GM12878 (cell line): Measurements from ENCODE around the gene PTGIS. TPM values are rescaled to one million over a fixed set of nuclear protein-coding genes. Genes with fewer than 3 reads are reported as not detected.

Experiments used
- ATAC-seq: fragments of 200-7000 bp; cut with Tn5 transposase; 3 replicates; pipeline ENCODE4 v1.9.1; 2020; ENCODE audit warnings: mild to moderate bottlenecking, moderate library complexity
- BruUV-seq: library from RNA; stranded (reverse); fragments of 400-500 nt; replicated peaks from 2 replicates; lab custom pipeline; 2021; lab: Mats Ljungman, UMichigan
- CTCF ChIA-PET: fragments of 300-600 bp; sonication (Branson Sonifier 250); formaldehyde crosslinking; extraction: SDS; loops from one replicate; lab custom pipeline; 2021; ENCODE audit warnings: inconsistent platforms; lab: Yijun Ruan, JAX
- POLR2A ChIA-PET: fragments of 350-600 bp; formaldehyde crosslinking; extraction: SDS; loops from one replicate; lab custom pipeline; 2021; ENCODE audit warnings: inconsistent platforms; lab: Charles Lee
- RAD21 ChIA-PET: fragments of 300-600 bp; sonication (Branson Sonifier 250); formaldehyde crosslinking; loops from one replicate; lab custom pipeline; 2023; ENCODE audit warnings: antibody characterized with exemption; ENCODE audit not compliant: unreplicated experiment; lab: Charles Lee
- SMC1A ChIA-PET: fragments of 300-600 bp; sonication (Branson Sonifier 250); formaldehyde crosslinking; loops from one replicate; lab custom pipeline; 2023; ENCODE audit not compliant: unreplicated experiment, uncharacterized antibody; lab: Charles Lee
- DNase-seq: peaks from one replicate; pipeline ENCODE4 v3.0.0-alpha.2; 2011; ENCODE audit warnings: low read depth, low spot score
- FAIRE-seq: peaks from 3 replicates; lab custom pipeline; 2011; peaks lifted over from hg19 to GRCh38; lab: Jason Lieb, UNC
- H2AFZ ChIP-seq: 2 replicates; pipeline ENCODE4 v1.6.0; 2011; ENCODE audit warnings: low read depth, low read length, control low read depth; ENCODE audit not compliant: control insufficient read depth
- H3K27ac ChIP-seq: 2 replicates; pipeline ENCODE4 v1.5.1; 2011; ENCODE audit warnings: control low read depth; ENCODE audit not compliant: control insufficient read depth, insufficient read depth
- H3K27me3 ChIP-seq, 2 experiments: replicated peaks in 1 of 2; 2 replicates each; pipeline versions ENCODE4 v1.6.0 to v1.6.1; 2011; ENCODE audit warnings: low read length in 1 of 2; ENCODE audit not compliant: control insufficient read depth in 2 of 2, insufficient read depth in 2 of 2
- H3K36me3 ChIP-seq, 2 experiments: 2 replicates each; pipeline ENCODE4 v1.5.1; 2011; ENCODE audit warnings: low read length in 1 of 2; ENCODE audit not compliant: control insufficient read depth in 2 of 2, insufficient read depth in 2 of 2
- H3K4me1 ChIP-seq: 2 replicates; pipeline ENCODE4 v1.6.1; 2011; ENCODE audit warnings: mild to moderate bottlenecking, low read length, moderate library complexity, mixed read lengths; ENCODE audit not compliant: control insufficient read depth, insufficient read depth
- H3K4me2 ChIP-seq: 2 replicates; pipeline ENCODE4 v1.6.0; 2011; ENCODE audit warnings: control low read depth; ENCODE audit not compliant: control insufficient read depth, insufficient read depth
- H3K4me3 ChIP-seq: fragments of 200-600 bp; sonication (generic); 2 replicates; pipeline ENCODE4 v1.5.1; 2016
- H3K79me2 ChIP-seq: 2 replicates; pipeline ENCODE4 v1.6.0; 2011; ENCODE audit warnings: low read length; ENCODE audit not compliant: control insufficient read depth, insufficient read depth
- H3K9ac ChIP-seq: 2 replicates; pipeline ENCODE4 v1.8.0; 2011; ENCODE audit warnings: low read length, control low read depth, mixed read lengths; ENCODE audit not compliant: control insufficient read depth, insufficient read depth
- H3K9me3 ChIP-seq: replicated peaks from 3 replicates; pipeline ENCODE4 v1.5.1; 2011; ENCODE audit warnings: mild to moderate bottlenecking, low read length; ENCODE audit not compliant: control insufficient read depth, insufficient read depth
- H4K20me1 ChIP-seq: 2 replicates; pipeline ENCODE4 v1.6.0; 2011; ENCODE audit not compliant: control insufficient read depth, insufficient read depth
- ATF3 ChIP-seq: IDR thresholded peaks from 2 replicates; pipeline ENCODE4 v1.6.1; 2011; ENCODE audit warnings: low read depth, mild to moderate bottlenecking, low read length, moderate library complexity, borderline replicate concordance; ENCODE audit errors: extremely low read depth
- HDAC2 ChIP-seq: fragments of 200-600 bp; sonication (generic); IDR thresholded peaks from 2 replicates; pipeline ENCODE4 v1.6.1; 2017
- HDAC6 ChIP-seq: fragments of 200-600 bp; sonication (generic); IDR thresholded peaks from one replicate; pipeline ENCODE4 v1.8.0; 2017; ENCODE audit warnings: antibody characterized with exemption; ENCODE audit not compliant: unreplicated experiment
- HDGF ChIP-seq: fragments of 450-650 bp; IDR thresholded peaks from 2 replicates; pipeline ENCODE4 v1.6.1; 2016; ENCODE audit warnings: antibody characterized with exemption
- MTA3 ChIP-seq: IDR thresholded peaks from 2 replicates; pipeline ENCODE4 v1.6.1; 2012; ENCODE audit warnings: low read length, inconsistent platforms, borderline replicate concordance
- NKRF ChIP-seq: fragments of 450-650 bp; conservative IDR thresholded peaks from 2 replicates; pipeline ENCODE4 v1.6.1; 2017; ENCODE audit warnings: mild to moderate bottlenecking, moderate library complexity
- PKNOX1 ChIP-seq: fragments of 450-650 bp; IDR thresholded peaks from 2 replicates; pipeline ENCODE4 v1.6.1; 2016; ENCODE audit warnings: mild to moderate bottlenecking
- ZNF24 ChIP-seq: fragments of 450-650 bp; IDR thresholded peaks from 2 replicates; pipeline ENCODE4 v1.6.1; 2017; ENCODE audit warnings: antibody characterized with exemption, mild to moderate bottlenecking
- WGBS: methylation state at CpG from one replicate; pipeline ENCODE4 v1.1.6; 2016; ENCODE audit warnings: low lambda C conversion rate; ENCODE audit not compliant: insufficient replicate concordance, insufficient coverage; ENCODE audit errors: missing lambda C conversion rate; 5-methylcytosine and 5-hydroxymethylcytosine counted together
- in situ Hi-C: fragments of 300-500 bp; cut with MboI; formaldehyde crosslinking; loops from 9 replicates; pipeline ENCODE4 v1.14.3; 2018; ENCODE audit warnings: mixed read lengths
- intact Hi-C: fragments of 100-400 bp; cut with micrococcal nuclease; formaldehyde crosslinking; loops from one replicate; pipeline ENCODE4 v1.14.2; 2022; ENCODE audit not compliant: unreplicated experiment
- polyA plus RNA-seq, 11 experiments: library from polyadenylated mRNA; depleted of rRNA in 4 of 11; unstranded in 6 of 11; stranded (reverse) in 5 of 11; fragments of >200 nt; fragmentation: Nextera tagmentation in 4 of 11; fragmentation: Illumina TruSeq in 1 of 11; extraction: Ambion mirVana in 4 of 11; extraction: Trizol in 1 of 11; gene quantifications; 1 replicate in 1 of 11; 2 replicates in 10 of 11; pipeline versions ENCODE4 v1.2.1 to v1.2.3, GENCODE V29; 2011 to 2016; ENCODE audit warnings: inconsistent platforms in 2 of 11, missing spikeins in 2 of 11, low read depth in 1 of 11
- total RNA-seq, 4 experiments: library from RNA; depleted of rRNA in 3 of 4; stranded (reverse); fragments of >200 nt in 3 of 4; fragmentation: Illumina TruSeq in 1 of 4; extraction: Trizol in 1 of 4; gene quantifications; 2 replicates each; pipeline versions ENCODE4 v1.2.1 to v1.2.3, GENCODE V29; 2013 to 2021

PTGIS gene
- total and polyA plus RNA-seq, 10 of the 15 experiments (the other 5 are each of a cell fraction or from before 2014, with no cell fraction given): 0.10 TPM; not detected in 9

GRCh38 chr20:49603209-49603627, 35.3 kb upstream of the PTGIS start:
- no peaks in the 10 kb centered on the region; the same call in 2 of the 3 replicates for H3K9me3 ChIP-seq
- TF ChIP-seq MTA3 (no peak), ZNF24 (no peak), HDAC2 (no peak), PKNOX1 (no peak), ATF3 (no peak), HDAC6 (no peak), HDGF (no peak), NKRF (no peak)
- WGBS: 71% methylated on average over 11 of the region's 11 CpGs
- H3K4me2 ChIP-seq: no peak overlapping the region
- ChIA-PET POLR2A (no interaction called here), CTCF (interaction anchor here (0.6 to 8.6 kb wide), 3 partner anchors 61 to 243 kb away, joined by 3 to 148 read pairs (median 6); no protein-coding TSS in a partner anchor), SMC1A (no interaction called here), RAD21 (no interaction called here)
- no peaks in the 10 kb centered on the region for H3K79me2 ChIP-seq
- H3K4me1 ChIP-seq: no peaks in the 10 kb centered on the region
- no peaks in the 10 kb centered on the region for H4K20me1 ChIP-seq
- in situ Hi-C loops: no loop called here
- H3K36me3 ChIP-seq: no peaks in the 10 kb centered on the region
- intact Hi-C loops: no loop called here
- no peak for DNase-seq
- no peak for ATAC-seq
- H3K27ac ChIP-seq: no peak overlapping the region
- H3K27me3 ChIP-seq: peaks cover 0 to 2% of the 10 kb centered on the region in 2 experiments; a peak in 1 of 4 replicates
- no TSS peak for BruUV-seq
- no peak overlapping the region for H3K4me3 ChIP-seq
- H3K9ac ChIP-seq: no peak overlapping the region
- FAIRE-seq: no peak
- no peak overlapping the region for H2AFZ ChIP-seq
